ENCODE data around the gene LRCOL1. TPM values are rescaled to one million over a fixed set of nuclear protein-coding genes. Genes with fewer than 3 reads are reported as not detected.

LRCOL1 gene
- total RNA-seq, 1 experiment from 2014 or later = not detected

- ChIA-PET CTCF (no interaction called here), POLR2A (no interaction called here)
- no TSS peak for BruUV-seq (replicated peaks)
- Histone ChIP-seq H3K36me3 (ENCODE audit: control insufficient read depth, insufficient read depth, low read length) (no peaks in the 10 kb centered on the region), H3K9me3 (ENCODE audit: control insufficient read depth, insufficient read depth, low read depth, low read length) (no peaks in the 10 kb centered on the region), H3K27ac (ENCODE audit: low read length) (no peak overlapping the region), H3K4me1 (ENCODE audit: control insufficient read depth, insufficient read depth, low read length) (no peaks in the 10 kb centered on the region), H3K4me3 (ENCODE audit: low read depth in 2 of 2, low read length in 2 of 2) (no peak overlapping the region), H3K27me3 (ENCODE audit: control insufficient read depth, insufficient read depth, low read length) (no peaks in the 10 kb centered on the region)
- DNase-seq (ENCODE audit: low read depth, low spot score) = no peak
- ATAC-seq = no peak
- TF ChIP-seq SIN3A (IDR thresholded peaks at IDR 0.05; ENCODE audit: borderline replicate concordance, insufficient read depth, low read depth, low read length) (no peak), POLR2AphosphoS5 (IDR thresholded peaks at IDR 0.05; ENCODE audit: low read depth, low read length) (no peak), REST (IDR thresholded peaks at IDR 0.05; ENCODE audit: insufficient read depth in 1 of 2, low read depth in 2 of 2, low read length in 1 of 2) (no peak), CTCF (IDR thresholded peaks at IDR 0.05) (no peak), TCF7L2 (IDR thresholded peaks at IDR 0.05; ENCODE audit: low read depth, low read length) (no peak)
- in situ Hi-C loops (cut with HindIII; ENCODE audit: low pct_unique_long_range_greater_than_20kb, low sequenced_read_pairs) = no loop called here
- intact Hi-C loops (cut with micrococcal nuclease; ENCODE audit: unreplicated experiment) = no loop called here
These were observed 25.2 kb downstream of the LRCOL1 start for GRCh38 chr12:132585177-132585576.

GRCh38 chr12:132584429-132584828 is 26.0 kb downstream of the LRCOL1 start:
- CTCF ChIA-PET = no interaction called here
- H3K36me3 ChIP-seq (ENCODE audit: control insufficient read depth, insufficient read depth, low read length) = no peaks in the 10 kb centered on the region
- no peaks in the 10 kb centered on the region for H3K4me1 ChIP-seq (ENCODE audit: control insufficient read depth, insufficient read depth, low read length)
- DNase-seq (ENCODE audit: low read depth, low spot score) (no peak), ATAC-seq (no peak)
- H3K27ac ChIP-seq (ENCODE audit: low read length) = no peak overlapping the region
- no peak overlapping the region for H3K4me3 ChIP-seq (ENCODE audit: low read depth in 2 of 2, low read length in 2 of 2)
- H3K27me3 ChIP-seq (ENCODE audit: control insufficient read depth, insufficient read depth, low read length) = no peaks in the 10 kb centered on the region
- in situ Hi-C loops (cut with HindIII; ENCODE audit: low pct_unique_long_range_greater_than_20kb, low sequenced_read_pairs) = no loop called here
- BruUV-seq (replicated peaks) = no TSS peak
- TF ChIP-seq REST (IDR thresholded peaks at IDR 0.05; ENCODE audit: insufficient read depth in 1 of 2, low read depth in 2 of 2, low read length in 1 of 2) (no peak), SIN3A (IDR thresholded peaks at IDR 0.05; ENCODE audit: borderline replicate concordance, insufficient read depth, low read depth, low read length) (no peak), TCF7L2 (IDR thresholded peaks at IDR 0.05; ENCODE audit: low read depth, low read length) (no peak)
- no peaks in the 10 kb centered on the region for H3K9me3 ChIP-seq (ENCODE audit: control insufficient read depth, insufficient read depth, low read depth, low read length)
- POLR2A ChIA-PET = no interaction called here
- intact Hi-C loops (cut with micrococcal nuclease; ENCODE audit: unreplicated experiment) = no loop called here

Data from Panc1 (cell line).